K562 (cell line): ENCODE data around the gene AIFM1. TPM values are rescaled to one million over a fixed set of nuclear protein-coding genes. Genes with fewer than 3 reads are reported as not detected.

Experiments used
- ARID3B ChIP-seq: fragments of 250-450 bp; sonication (Bioruptor Pico); IDR thresholded peaks from 2 replicates; pipeline ENCODE4 v1.4.0; 2020; ENCODE audit warnings: borderline replicate concordance
- CBFB ChIP-seq: sonication (generic); formaldehyde crosslinking; IDR thresholded peaks from 2 replicates; pipeline ENCODE4 v1.4.0; 2020; ENCODE audit warnings: mild to moderate bottlenecking, missing genetic modification reagents
- ESRRB ChIP-seq: fragments of 250-450 bp; sonication (Bioruptor Pico); IDR thresholded peaks from 2 replicates; pipeline ENCODE4 v1.5.0; 2020; ENCODE audit warnings: mild to moderate bottlenecking, moderate library complexity, borderline replicate concordance
- FIP1L1 ChIP-seq: fragments of 200-400 bp; formaldehyde crosslinking; IDR thresholded peaks from 2 replicates; pipeline ENCODE4 v1.6.1; 2018; ENCODE audit warnings: mild to moderate bottlenecking, low read depth, low read length; ENCODE audit not compliant: poor library complexity, severe bottlenecking
- HINFP ChIP-seq: fragments of 450-650 bp; conservative IDR thresholded peaks from 2 replicates; pipeline ENCODE4 v1.6.1; 2016; ENCODE audit warnings: missing genetic modification characterization, low read depth, mild to moderate bottlenecking, control low read depth, missing compliant biosample characterization
- HMGN3 ChIP-seq: IDR thresholded peaks from 2 replicates; pipeline ENCODE4 v1.6.1; 2011; ENCODE audit warnings: borderline replicate concordance, low read depth, mild to moderate bottlenecking, mixed read lengths, low read length; ENCODE audit not compliant: insufficient read length; ENCODE audit errors: extremely low read depth
- HNRNPK ChIP-seq: fragments of 200-400 bp; formaldehyde crosslinking; IDR thresholded peaks from one replicate; pipeline ENCODE4 v1.6.1; 2018; ENCODE audit warnings: mild to moderate bottlenecking, low read depth, low read length; ENCODE audit not compliant: poor library complexity, severe bottlenecking
- IFI16 ChIP-seq: fragments of 250-450 bp; sonication (Bioruptor Pico); IDR thresholded peaks from 2 replicates; pipeline ENCODE4 v2.1.2; 2022; ENCODE audit warnings: mild to moderate bottlenecking, inconsistent platforms
- KLF13 ChIP-seq: fragments of 450-650 bp; IDR thresholded peaks from 2 replicates; pipeline ENCODE4 v1.6.1; 2016; ENCODE audit warnings: missing genetic modification characterization, low read depth, mild to moderate bottlenecking, missing compliant biosample characterization, moderate library complexity, borderline replicate concordance
- MIER1 ChIP-seq: fragments of 450-650 bp; IDR thresholded peaks from 2 replicates; pipeline ENCODE4 v1.6.1; 2016; ENCODE audit warnings: antibody characterized with exemption, mild to moderate bottlenecking, low read depth
- OTX1 ChIP-seq: fragments of 450-650 bp; formaldehyde crosslinking; IDR thresholded peaks from 2 replicates; pipeline ENCODE4 v1.4.0; 2022; ENCODE audit warnings: mild to moderate bottlenecking
- RHOXF2B ChIP-seq: fragments of 250-450 bp; sonication (Bioruptor Pico); conservative IDR thresholded peaks from 2 replicates; pipeline ENCODE4 v1.5.1; 2021
- SMARCC2 ChIP-seq: fragments of 450-650 bp; IDR thresholded peaks from 2 replicates; pipeline ENCODE4 v1.6.1; 2017; ENCODE audit warnings: antibody characterized with exemption, moderate library complexity, mild to moderate bottlenecking, low read depth
- SREBF2 ChIP-seq: sonication (generic); formaldehyde crosslinking; IDR thresholded peaks from 2 replicates; pipeline ENCODE4 v1.4.0; 2020; ENCODE audit warnings: mild to moderate bottlenecking, missing genetic modification reagents
- polyA plus RNA-seq, 8 experiments: library from polyadenylated mRNA; depleted of rRNA in 4 of 8; stranded (reverse) in 5 of 8; unstranded in 3 of 8; fragments of >200 nt; fragmentation: Nextera tagmentation in 2 of 8; fragmentation: Illumina TruSeq in 1 of 8; extraction: Ambion mirVana in 2 of 8; extraction: Trizol in 1 of 8; gene quantifications; 2 replicates each; pipeline versions ENCODE4 v1.2.1 to v1.2.3, GENCODE V29; 2011 to 2014; ENCODE audit warnings: inconsistent platforms in 1 of 8, missing spikeins in 1 of 8
- total RNA-seq, 7 experiments: library from RNA; depleted of rRNA in 6 of 7; stranded (reverse); fragments of >200 nt in 6 of 7; fragmentation: Illumina TruSeq in 2 of 7; extraction: Trizol in 2 of 7; gene quantifications; 2 replicates each; pipeline versions ENCODE4 v1.2.1 to v1.2.3, GENCODE V29; 2011 to 2021; ENCODE audit warnings: low replicate concordance in 1 of 7
- TF ChIP-seq, protein P1 (sequence below): fragments of 450-650 bp; formaldehyde crosslinking; IDR thresholded peaks from 2 replicates; pipeline ENCODE4 v1.4.0; 2020; ENCODE audit warnings: mild to moderate bottlenecking, moderate library complexity
- TF ChIP-seq, protein P2 (sequence below): fragments of 450-650 bp; IDR thresholded peaks from 2 replicates; pipeline ENCODE4 v1.6.1; 2018; ENCODE audit not compliant: partially characterized antibody
- TF ChIP-seq, protein P3 (sequence below): sonication (generic); formaldehyde crosslinking; IDR thresholded peaks from 2 replicates; pipeline ENCODE4 v1.9.0; 2022; ENCODE audit warnings: mild to moderate bottlenecking, missing genetic modification reagents

AIFM1 gene
- total and polyA plus RNA-seq, 9 of the 15 experiments (the other 6 are each of a cell fraction or from before 2014, with no cell fraction given) = 51.0 to 117 (median 91.2) TPM

- TF ChIP-seq, protein P1, sequence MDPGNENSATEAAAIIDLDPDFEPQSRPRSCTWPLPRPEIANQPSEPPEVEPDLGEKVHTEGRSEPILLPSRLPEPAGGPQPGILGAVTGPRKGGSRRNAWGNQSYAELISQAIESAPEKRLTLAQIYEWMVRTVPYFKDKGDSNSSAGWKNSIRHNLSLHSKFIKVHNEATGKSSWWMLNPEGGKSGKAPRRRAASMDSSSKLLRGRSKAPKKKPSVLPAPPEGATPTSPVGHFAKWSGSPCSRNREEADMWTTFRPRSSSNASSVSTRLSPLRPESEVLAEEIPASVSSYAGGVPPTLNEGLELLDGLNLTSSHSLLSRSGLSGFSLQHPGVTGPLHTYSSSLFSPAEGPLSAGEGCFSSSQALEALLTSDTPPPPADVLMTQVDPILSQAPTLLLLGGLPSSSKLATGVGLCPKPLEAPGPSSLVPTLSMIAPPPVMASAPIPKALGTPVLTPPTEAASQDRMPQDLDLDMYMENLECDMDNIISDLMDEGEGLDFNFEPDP (CRISPR knock-in tag) = no peak
- TF ChIP-seq, protein P2, sequence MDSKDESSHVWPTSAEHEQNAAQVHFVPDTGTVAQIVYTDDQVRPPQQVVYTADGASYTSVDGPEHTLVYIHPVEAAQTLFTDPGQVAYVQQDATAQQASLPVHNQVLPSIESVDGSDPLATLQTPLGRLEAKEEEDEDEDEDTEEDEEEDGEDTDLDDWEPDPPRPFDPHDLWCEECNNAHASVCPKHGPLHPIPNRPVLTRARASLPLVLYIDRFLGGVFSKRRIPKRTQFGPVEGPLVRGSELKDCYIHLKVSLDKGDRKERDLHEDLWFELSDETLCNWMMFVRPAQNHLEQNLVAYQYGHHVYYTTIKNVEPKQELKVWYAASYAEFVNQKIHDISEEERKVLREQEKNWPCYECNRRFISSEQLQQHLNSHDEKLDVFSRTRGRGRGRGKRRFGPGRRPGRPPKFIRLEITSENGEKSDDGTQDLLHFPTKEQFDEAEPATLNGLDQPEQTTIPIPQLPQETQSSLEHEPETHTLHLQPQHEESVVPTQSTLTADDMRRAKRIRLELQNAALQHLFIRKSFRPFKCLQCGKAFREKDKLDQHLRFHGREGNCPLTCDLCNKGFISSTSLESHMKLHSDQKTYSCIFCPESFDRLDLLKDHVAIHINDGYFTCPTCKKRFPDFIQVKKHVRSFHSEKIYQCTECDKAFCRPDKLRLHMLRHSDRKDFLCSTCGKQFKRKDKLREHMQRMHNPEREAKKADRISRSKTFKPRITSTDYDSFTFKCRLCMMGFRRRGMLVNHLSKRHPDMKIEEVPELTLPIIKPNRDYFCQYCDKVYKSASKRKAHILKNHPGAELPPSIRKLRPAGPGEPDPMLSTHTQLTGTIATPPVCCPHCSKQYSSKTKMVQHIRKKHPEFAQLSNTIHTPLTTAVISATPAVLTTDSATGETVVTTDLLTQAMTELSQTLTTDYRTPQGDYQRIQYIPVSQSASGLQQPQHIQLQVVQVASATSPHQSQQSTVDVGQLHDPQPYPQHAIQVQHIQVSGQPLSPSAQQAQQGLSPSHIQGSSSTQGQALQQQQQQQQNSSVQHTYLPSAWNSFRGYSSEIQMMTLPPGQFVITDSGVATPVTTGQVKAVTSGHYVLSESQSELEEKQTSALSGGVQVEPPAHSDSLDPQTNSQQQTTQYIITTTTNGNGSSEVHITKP = no peak
- TF ChIP-seq, protein P3, sequence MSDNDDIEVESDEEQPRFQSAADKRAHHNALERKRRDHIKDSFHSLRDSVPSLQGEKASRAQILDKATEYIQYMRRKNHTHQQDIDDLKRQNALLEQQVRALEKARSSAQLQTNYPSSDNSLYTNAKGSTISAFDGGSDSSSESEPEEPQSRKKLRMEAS (CRISPR knock-in tag) = peak; percentile 84
- TF ChIP-seq SREBF2 (CRISPR knock-in tag) (no peak), MIER1 (no peak), FIP1L1 (peak; percentile 82), ESRRB (CRISPR knock-in tag) (no peak), ARID3B (no peak), CBFB (CRISPR knock-in tag) (no peak), RHOXF2B (CRISPR knock-in tag) (no peak), HMGN3 (peak; percentile 67), KLF13 (tag) (peak; percentile 26; the same call in 1 of the 2 replicates), OTX1 (no peak), HNRNPK (no peak), HINFP (no peak), SMARCC2 (no peak), IFI16 (CRISPR knock-in tag) (no peak)
Observed at GRCh38 chrX:130120746-130121504, 44.7 kb downstream of the AIFM1 start (continued).
